HuH-7 (cell line): ENCODE results near the gene ADGRL2.
"Not testable (repeated sequence)": the region's sequence is repeated elsewhere in the genome, so short reads cannot be mapped to it uniquely, and the experiment has no call there.

ENCODE experiments used
- DNase-seq: peaks from one replicate; pipeline ENCODE4 v3.0.0; 2011; ENCODE audit warnings: low spot score

ADGRL2 gene

DNA sequence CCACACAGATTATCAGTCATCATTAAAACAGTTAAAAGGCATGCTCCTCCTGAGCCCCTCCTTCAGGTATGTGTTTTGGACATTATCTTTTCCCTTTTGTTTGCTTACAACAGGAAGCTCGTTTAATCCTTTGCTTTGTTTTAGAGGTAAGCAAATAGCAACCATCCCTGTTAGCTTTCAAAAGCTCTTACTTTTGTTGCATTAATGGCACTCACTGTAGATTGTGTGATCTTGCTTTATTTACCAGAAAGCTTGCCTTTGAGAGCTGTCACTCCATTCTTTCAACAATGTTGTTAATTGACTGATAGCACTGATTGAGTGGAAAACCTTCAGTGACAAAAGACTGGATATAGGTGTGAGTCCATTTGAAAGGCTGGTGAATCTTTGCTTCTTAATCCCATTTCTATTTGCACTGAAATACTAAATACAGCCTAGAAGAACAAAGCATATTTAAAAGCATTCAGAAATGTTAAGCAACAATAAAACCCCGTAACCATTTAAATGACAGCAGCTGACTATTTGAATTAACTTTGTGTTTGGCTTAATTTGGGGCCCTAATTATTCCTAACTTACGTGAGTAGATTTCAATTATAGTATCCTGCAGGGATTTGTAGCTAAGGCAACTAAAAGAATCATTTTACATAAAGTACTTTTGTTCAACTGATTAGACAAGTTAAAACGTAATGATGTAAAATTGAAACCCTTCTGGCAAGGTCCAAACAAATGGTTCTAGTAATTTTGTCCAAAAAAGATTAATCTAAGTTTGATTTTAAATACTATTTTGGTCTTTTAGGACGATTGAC is 48.3 kb downstream of the ADGRL2 start:
- peak; percentile 8 for DNase-seq

DNA sequence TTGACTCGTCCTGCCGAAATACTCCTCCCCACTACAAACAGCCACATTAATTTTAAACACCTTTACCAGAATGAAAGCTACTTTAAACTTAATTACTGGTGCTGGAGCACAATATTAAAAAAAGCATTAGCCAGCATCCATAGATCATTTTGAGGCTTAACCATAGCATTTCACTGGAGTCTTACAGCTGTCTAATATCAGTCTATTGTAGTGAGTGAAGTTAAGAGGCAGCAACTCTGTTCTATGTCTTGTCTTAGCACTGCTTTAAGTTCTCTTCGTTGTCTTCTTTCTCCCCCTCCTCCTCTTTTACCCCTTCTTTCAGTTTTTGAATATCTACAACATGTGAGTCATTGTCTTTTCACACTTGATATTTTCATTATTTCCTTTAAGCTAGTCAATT is 49.3 kb downstream of the ADGRL2 start:
- no peak for DNase-seq

GRCh38 chr1:81850495-81850894 is 49.8 kb downstream of the ADGRL2 start:
- no peak for DNase-seq

DNA sequence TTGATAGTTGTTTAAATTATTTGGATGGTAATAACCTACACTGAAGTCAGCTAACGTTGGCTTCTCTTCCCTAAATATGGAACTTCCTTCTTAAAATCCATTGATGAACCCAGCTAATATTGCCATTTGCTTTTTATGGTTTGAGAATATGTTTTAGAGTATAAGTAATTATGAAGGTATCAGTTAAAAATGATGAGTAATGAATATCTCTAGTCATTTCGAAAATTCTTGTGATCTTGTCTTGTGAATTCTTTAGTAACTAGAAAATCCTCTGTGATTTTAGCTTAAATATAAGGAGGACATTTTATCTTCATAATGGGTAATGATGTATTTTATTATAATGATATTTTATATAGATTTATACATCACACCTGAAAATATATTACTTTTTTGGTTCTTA is 50.5 kb downstream of the ADGRL2 start:
- no peak for DNase-seq

- no peak for DNase-seq
Measured at GRCh38 chr1:81852961-81853360, 52.2 kb downstream of the ADGRL2 start.

DNA sequence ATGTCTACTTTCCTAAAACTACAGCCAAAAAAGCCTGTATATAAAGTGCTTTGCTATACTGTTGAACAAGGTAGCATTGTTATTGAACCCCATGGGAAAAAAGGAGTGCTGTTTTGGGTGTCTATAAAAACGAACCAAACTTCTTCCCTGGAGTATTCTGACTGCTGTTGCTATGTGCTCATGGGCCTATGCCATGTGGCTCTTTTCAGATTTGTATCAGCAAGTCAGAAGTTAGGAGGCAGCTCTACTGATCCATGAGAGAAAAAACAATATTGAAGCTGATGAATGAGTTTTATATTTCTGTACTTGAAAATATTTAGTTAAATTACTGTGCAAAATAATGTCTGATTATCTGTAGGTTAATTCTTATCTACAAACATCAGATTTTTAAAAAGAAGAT is 66.5 kb downstream of the ADGRL2 start:
- DNase-seq, result no peak

DNA sequence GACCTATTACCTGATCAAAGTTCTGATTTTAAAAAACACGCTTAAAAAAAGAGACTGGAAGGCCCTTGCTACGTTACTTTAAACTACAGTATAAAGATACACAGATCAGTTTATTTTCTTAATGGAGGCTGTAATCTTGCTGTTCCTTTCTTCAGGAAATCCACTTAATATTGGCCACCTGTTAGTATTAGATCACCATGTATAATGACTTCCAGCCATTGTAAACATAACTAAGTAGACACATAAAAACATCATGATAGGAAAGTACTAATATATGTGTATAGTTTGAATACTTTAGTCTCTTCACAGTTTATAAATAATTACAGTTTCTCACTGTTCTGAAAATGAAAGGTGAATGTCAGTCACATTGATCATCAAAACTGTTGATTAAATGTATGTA is 68.6 kb downstream of the ADGRL2 start:
- no peak for DNase-seq

DNA sequence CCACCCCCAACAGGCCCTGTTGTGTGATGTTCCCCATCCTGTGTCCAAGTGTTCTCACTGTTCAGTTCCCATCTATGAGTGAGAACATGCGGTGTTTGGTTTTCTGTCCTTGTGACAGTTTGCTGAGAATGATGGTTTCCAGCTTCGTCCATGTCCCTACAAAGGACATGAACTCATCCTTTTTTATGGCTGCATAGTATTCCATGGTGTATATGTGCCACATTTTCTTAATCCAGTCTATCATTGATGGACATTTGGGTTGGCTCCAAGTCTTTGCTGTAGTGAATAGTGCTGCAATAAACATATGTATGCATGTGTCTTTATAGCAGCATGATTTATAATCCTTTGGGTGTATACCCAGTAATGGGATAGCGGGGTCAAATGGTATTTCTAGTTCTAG is 70.4 kb downstream of the ADGRL2 start:
- not testable (repeated sequence) for DNase-seq

GRCh38 chr1:81873946-81874345 is 73.2 kb downstream of the ADGRL2 start:
- DNase-seq, result no peak

DNA sequence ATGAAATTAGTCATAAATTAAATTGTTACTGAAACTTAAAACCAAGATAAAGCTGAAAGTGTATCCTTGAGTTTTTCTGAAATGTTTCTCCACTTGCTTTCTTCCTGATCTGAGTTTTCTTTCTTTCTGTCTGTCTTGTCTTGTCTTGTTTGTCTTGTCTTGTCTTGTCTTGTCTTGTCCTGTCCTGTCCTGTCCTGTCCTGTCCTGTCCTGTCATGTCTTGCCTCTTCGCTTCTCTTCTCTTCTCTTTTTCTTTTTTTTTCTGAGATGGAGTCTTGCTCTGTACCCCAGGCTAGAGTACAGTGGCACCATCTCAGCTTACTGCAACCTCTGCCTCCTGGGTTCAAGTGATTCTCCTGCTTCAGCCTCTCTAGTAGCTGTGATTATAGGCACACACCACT is 73.7 kb downstream of the ADGRL2 start:
- no peak for DNase-seq

DNA sequence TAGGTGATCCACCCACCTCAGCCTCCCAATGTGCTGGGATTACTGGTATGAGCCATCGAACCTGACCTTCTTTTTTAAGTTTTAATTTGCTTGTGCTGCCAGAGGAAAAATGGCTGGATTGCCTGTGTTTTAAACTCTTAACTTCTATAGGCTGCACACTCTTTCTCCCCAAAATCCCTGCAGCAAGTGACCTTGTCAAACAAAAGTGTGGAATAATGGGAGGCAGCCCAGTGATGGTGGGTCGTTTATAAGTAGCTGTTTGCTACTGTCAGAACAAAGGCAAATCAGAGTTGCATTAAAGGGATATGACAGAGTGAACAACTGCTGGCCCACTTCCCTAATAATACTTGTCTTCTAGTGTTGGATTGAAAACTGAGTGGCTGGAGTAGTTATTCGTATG is 74.2 kb downstream of the ADGRL2 start:
- no peak for DNase-seq

- no peak for DNase-seq
Measured at GRCh38 chr1:81876901-81877733, 76.4 kb downstream of the ADGRL2 start.

GRCh38 chr1:81877940-81878339 is 77.2 kb downstream of the ADGRL2 start:
- no peak for DNase-seq

DNA sequence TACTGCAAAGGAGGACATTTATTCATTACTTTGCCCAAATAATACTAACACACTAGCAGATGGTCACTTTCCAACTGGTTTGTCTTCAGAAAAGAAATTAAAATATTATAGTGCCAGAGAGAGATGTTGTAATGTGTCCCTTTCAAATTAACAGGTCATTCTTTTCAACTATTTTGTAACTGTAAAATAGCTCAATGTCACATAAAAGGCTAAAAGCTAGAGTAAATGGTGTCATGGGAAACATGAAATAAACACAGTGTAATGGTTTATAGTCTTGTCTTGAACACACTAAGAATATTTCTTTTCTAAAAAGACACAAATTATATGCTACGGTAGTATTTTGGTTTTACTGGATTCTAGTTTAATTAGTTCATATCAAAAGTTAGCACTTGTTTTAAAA is 77.8 kb downstream of the ADGRL2 start:
- no peak for DNase-seq

DNA sequence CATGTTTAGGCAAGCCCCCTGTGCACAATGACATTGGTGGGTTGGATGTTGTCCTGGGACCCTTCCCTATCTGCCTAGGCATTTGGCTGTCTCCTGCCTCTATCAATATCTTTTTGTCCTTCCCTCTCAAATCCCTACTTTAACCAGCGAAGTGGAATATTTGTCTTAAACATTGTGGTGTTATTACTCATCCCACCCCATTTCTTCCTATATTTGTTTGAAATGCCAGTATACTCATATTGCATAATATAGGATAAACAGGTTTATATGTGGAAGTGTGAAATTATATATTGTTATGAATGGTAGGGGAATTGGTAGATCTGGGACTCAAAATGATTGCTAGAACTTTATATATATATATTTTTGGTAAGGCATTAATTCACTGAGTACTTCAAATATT is 80.0 kb downstream of the ADGRL2 start:
- no peak for DNase-seq

DNA sequence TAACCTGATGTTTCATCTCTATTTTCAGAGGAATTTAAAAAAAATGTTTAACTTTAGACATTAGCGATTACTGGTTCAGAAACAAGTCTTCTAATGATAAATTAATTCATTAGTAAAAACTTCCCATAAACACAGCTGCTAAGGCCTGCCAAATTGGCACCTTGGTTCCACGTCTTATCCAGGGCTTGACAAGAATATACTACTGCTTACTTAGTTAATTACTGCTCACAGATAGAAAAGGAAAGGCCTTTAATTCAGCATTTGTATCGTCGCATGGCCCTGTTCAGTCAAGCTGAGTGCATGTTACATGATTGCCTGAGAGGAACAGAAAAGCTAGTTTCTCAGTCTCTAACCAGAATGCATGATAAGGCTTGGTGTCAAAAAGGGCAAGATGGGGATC is 84.6 kb downstream of the ADGRL2 start:
- DNase-seq, result no peak

DNA sequence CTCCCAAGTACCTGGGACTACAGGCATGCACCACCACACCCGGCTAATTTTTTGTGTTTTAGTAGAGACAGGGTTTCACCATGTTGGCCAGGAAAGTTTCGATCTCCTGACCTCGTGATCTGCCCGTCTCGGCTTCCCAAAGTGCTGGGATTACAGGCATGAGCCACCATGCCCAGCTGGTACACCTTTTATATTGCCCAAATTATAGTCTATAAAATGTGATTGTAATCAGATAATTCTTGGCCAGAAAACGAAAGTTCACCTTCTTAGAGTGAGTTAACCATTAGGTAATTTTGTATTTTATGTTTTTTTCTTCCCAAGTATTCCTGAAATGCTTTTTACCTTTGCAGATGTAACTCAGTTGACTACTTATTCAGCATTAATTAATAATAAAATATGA is 85.6 kb downstream of the ADGRL2 start:
- DNase-seq, result not testable (repeated sequence)

DNA sequence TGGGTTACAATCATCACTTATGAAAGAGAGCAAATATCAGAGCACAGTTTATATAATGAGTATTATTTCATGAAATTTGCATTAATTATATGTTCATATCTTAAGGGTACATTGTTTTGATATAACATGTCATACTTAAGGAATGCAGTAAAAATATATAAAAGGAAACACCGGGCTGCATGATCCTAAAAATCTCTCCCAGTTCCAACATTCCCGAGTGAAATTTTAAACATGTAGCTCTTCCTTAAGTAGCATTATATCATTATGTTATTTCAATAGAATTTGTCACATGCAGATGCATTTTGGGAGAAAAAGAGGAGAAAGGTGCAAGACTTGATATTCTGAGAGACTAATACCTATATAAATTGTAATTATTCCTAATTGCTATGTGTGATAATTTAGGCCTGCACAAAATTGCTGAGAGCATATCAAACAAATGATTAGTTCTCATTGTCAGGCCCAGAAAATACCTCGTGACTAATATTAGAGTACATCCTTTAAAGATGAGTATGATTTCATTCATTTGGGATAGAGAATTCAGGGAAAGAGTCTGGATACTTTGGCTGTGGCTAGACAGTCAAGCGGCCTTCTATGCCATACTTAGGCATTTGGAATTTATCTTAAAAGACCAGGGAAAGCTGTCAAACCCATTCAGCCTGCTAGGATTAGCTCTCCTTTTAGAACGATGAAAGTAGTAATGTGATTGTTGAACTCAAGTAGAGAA is 86.8 kb downstream of the ADGRL2 start:
- no peak for DNase-seq

- no peak for DNase-seq
Measured at GRCh38 chr1:81889166-81889565, 88.4 kb downstream of the ADGRL2 start.

DNA sequence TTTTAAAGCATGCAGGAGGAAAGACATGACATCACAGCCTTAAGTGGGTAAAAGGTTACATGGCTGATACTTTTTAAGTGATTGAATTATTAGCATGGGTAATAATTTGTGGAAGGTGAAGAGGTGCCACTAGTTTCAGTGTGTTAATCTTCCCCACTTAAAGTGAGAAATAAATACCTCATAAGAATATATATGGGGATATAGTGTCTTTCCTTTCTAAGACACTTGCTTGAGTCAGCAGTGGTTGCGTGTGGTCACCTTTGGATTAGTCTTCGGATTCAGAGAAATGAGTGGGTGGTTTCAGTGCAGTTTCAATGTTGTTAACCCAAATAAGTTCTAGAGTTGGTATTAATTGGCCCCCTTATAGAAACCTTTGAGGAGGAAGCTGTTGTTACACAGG is 94.1 kb downstream of the ADGRL2 start:
- DNase-seq, result no peak

- DNase-seq, result no peak
Measured at GRCh38 chr1:81899214-81899821, 98.6 kb downstream of the ADGRL2 start.

DNA sequence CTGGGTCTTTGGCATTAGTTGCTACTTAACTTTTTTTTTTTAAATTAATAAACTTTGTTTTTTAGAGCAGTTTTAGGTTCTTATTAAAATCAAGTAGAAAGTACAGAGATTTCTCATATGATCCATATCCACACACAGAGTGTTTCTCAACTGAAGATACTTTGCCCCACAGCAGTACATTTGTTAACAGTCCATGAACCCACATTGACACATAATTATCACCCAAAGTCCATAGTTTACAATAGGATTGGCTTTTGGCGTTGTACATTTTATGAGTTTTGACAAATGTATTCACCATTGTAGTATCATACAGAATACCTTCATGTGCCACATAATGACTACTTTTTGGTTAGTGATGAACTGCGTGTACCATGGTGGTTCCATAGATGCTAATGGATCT is 106.8 kb downstream of the ADGRL2 start:
- DNase-seq, result no peak
